B cell (primary cell): ENCODE results near the gene ERCC2. TPM values are rescaled to one million over a fixed set of nuclear protein-coding genes. Genes with fewer than 3 reads are reported as not detected.

Source experiments
- ATAC-seq: fragments of 200-7000 bp; cut with Tn5 transposase; one replicate; pipeline ENCODE4 v1.10.0; 2021; ENCODE audit warnings: low read depth, mild to moderate bottlenecking, moderate number of reproducible peaks, moderate library complexity
- CTCF ChIA-PET: fragments of 350-600 bp; sonication (Branson Sonifier 250); formaldehyde crosslinking; loops from one replicate; lab custom pipeline; 2021; ENCODE audit warnings: antibody characterized with exemption, inconsistent platforms; lab: Charles Lee
- POLR2A ChIA-PET: fragments of 350-600 bp; sonication (Branson Sonifier 250); formaldehyde crosslinking; loops from one replicate; lab custom pipeline; 2021; ENCODE audit warnings: antibody characterized with exemption; lab: Charles Lee
- DNase-seq: peaks from one replicate; pipeline ENCODE4 v3.0.0; 2013
- H2AFZ ChIP-seq: 2 replicates; pipeline ENCODE4 v1.6.1; 2012; ENCODE audit warnings: mild to moderate bottlenecking, low read depth, low read length; ENCODE audit not compliant: insufficient read depth, poor library complexity, severe bottlenecking
- H3K27ac ChIP-seq, 2 donors: 1 replicate in 1 of 2; 2 replicates in 1 of 2; pipeline ENCODE4 v1.5.1; 2012 to 2013; ENCODE audit warnings: low read length in 2 of 2, mild to moderate bottlenecking in 2 of 2, moderate library complexity in 1 of 2
- H3K27me3 ChIP-seq, 4 experiments: fragments of 200-600 bp in 1 of 4; sonication (generic) in 1 of 4; replicated peaks in 1 of 4; 1 replicate in 2 of 4; 2 replicates in 2 of 4; pipeline versions ENCODE4 v1.6.1 to v1.7.0; 2013 to 2016; ENCODE audit warnings: low read length in 3 of 4, mild to moderate bottlenecking in 2 of 4, mixed read lengths in 1 of 4, moderate library complexity in 1 of 4; ENCODE audit not compliant: insufficient read depth in 4 of 4, control insufficient read depth in 3 of 4; ENCODE audit errors: control extremely low read depth in 1 of 4
- H3K36me3 ChIP-seq, 2 experiments: replicated peaks in 1 of 2; 1 replicate in 1 of 2; 2 replicates in 1 of 2; pipeline versions ENCODE4 v1.6.1 to v1.7.1; 2013; ENCODE audit warnings: low read length in 1 of 2; ENCODE audit not compliant: insufficient read depth in 2 of 2, control insufficient read depth in 1 of 2; ENCODE audit errors: control extremely low read depth in 1 of 2, extremely low read depth in 1 of 2
- H3K4me1 ChIP-seq, 2 donors: fragments of 200-600 bp in 1 of 2; sonication (generic) in 1 of 2; 1 replicate in 1 of 2; 2 replicates in 1 of 2; pipeline versions ENCODE4 v1.5.1 to v1.6.1; 2013 to 2017; ENCODE audit warnings: low read length in 2 of 2; ENCODE audit not compliant: control insufficient read depth in 2 of 2, insufficient read depth in 2 of 2
- H3K4me2 ChIP-seq: replicated peaks from 2 replicates; pipeline ENCODE3; 2012; ENCODE audit warnings: mild to moderate bottlenecking, low read depth, low read length; ENCODE audit not compliant: poor library complexity, severe bottlenecking
- H3K4me3 ChIP-seq, 5 experiments: fragments of 200-600 bp in 1 of 5; sonication (generic) in 1 of 5; 1 replicate in 3 of 5; 2 replicates in 2 of 5; pipeline versions ENCODE4 v1.5.1 to v1.7.0; 2011 to 2016; ENCODE audit warnings: low read length in 4 of 5, mild to moderate bottlenecking in 4 of 5, low read depth in 2 of 5, control low read depth in 1 of 5, moderate library complexity in 1 of 5; ENCODE audit not compliant: insufficient read depth in 1 of 5; ENCODE audit errors: control extremely low read depth in 1 of 5, extremely low read depth in 1 of 5
- H3K79me2 ChIP-seq: fragments of 200-600 bp; sonication (generic); one replicate; pipeline ENCODE4 v1.6.0; 2016; ENCODE audit warnings: low read length; ENCODE audit not compliant: control insufficient read depth, insufficient read depth
- H3K9ac ChIP-seq: fragments of 200-600 bp; sonication (generic); 2 replicates; pipeline ENCODE4 v1.6.1; 2017; ENCODE audit warnings: mild to moderate bottlenecking, low read length, moderate library complexity
- H3K9me3 ChIP-seq, 3 donors: one replicate each; pipeline versions ENCODE4 v1.6.1 to v1.7.1; 2013; ENCODE audit warnings: low read length in 2 of 3; ENCODE audit not compliant: control insufficient read depth in 2 of 3, insufficient read depth in 1 of 3; ENCODE audit errors: control extremely low read depth in 1 of 3
- H4K20me1 ChIP-seq: 2 replicates; pipeline ENCODE4 v1.6.0; 2012; ENCODE audit warnings: mild to moderate bottlenecking, low read length; ENCODE audit not compliant: insufficient read depth, control insufficient read depth, poor library complexity, severe bottlenecking
- H3K27ac Mint-ChIP-seq: one replicate; pipeline ENCODE4 v1.8.0; 2021; ENCODE audit warnings: mixed read lengths
- H3K27me3 Mint-ChIP-seq: one replicate; pipeline ENCODE4 v1.8.0; 2021; ENCODE audit warnings: mixed read lengths
- H3K4me1 Mint-ChIP-seq: one replicate; pipeline ENCODE4 v1.8.0; 2021; ENCODE audit warnings: mixed read lengths
- H3K4me3 Mint-ChIP-seq: one replicate; pipeline ENCODE4 v1.8.0; 2021; ENCODE audit warnings: mixed read lengths
- H3K9me3 Mint-ChIP-seq: one replicate; pipeline ENCODE4 v1.8.0; 2022; ENCODE audit warnings: mixed read lengths; ENCODE audit not compliant: insufficient read depth
- EZH2 ChIP-seq: IDR thresholded peaks from 2 replicates; pipeline ENCODE4 v1.6.1; 2012; ENCODE audit warnings: borderline replicate concordance, low read depth, mild to moderate bottlenecking, moderate library complexity, low read length; ENCODE audit not compliant: insufficient read depth, poor library complexity, severe bottlenecking
- WGBS: methylation state at CpG from one replicate; pipeline ENCODE4 v1.1.5; 2013; ENCODE audit warnings: missing lambda C conversion rate; ENCODE audit not compliant: insufficient coverage; 5-methylcytosine and 5-hydroxymethylcytosine counted together
- intact Hi-C: fragments of 100-400 bp; cut with micrococcal nuclease; formaldehyde crosslinking; loops from one replicate; pipeline ENCODE4 v1.10.0; 2022
- polyA plus RNA-seq: library from polyadenylated mRNA; depleted of rRNA; stranded (reverse); fragments of >200 nt; gene quantifications from 2 replicates; pipeline ENCODE4 v1.2.3, GENCODE V29; 2012
- total RNA-seq, 2 donors: library from RNA; stranded (reverse); fragments of 120-200 nt in 1 of 2; gene quantifications; 1 replicate in 1 of 2; 2 replicates in 1 of 2; pipeline versions ENCODE4 v1.2.3 to v1.2.4, GENCODE V29; 2013 to 2022
- TF ChIP-seq, protein P1 (sequence below): fragments of 200-600 bp; IDR thresholded peaks from one replicate; pipeline ENCODE4 v1.8.0; 2022; ENCODE audit warnings: antibody characterized with exemption, mild to moderate bottlenecking

The ERCC2 gene
- total and polyA plus RNA-seq, 2 donors (not counting 1 experiment from before 2014, with no cell fraction given), result 20.8 to 26.5 TPM

DNA sequence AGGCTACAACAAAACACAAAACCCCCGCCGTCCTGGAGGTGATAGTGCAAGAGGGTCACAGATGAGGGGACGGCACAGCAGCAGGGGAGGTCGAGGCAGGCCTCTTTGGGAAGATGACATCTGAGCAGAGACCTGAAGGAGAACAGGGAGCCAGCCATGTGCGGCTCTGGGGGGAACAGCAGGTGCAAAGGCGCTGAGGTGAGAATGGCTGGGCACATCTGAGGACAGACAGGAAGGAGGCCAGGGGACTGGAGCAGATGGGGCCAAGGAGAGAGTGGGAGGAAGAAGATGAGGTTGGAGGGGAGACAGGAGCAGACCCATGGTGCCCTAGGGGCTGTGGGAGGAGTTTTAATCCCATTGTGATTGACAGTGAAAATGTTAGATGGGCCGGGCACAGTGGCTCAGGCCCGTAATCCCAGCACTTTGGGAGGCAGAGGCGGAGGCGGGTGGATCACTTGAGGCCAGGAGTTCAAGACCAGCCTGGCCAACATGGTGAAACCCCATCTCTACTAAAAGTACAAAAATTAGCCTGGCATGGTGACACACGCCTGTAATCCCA lies 45.9 kb downstream of the ERCC2 start:
- no peak overlapping the region for H3K4me3 Mint-ChIP-seq
- intact Hi-C loops, result no loop called here
- Histone ChIP-seq H3K4me3 (no peak overlapping the region), H3K36me3 (no peaks in the 10 kb centered on the region), H3K9me3 (peaks cover 0 to 5% (median 0%) of the 10 kb centered on the region in 3 donors), H3K79me2 (no peaks in the 10 kb centered on the region), H2AFZ (no peak overlapping the region), H3K27me3 (peaks cover 0 to 31% (median 10%) of the 10 kb centered on the region in 4 experiments), H4K20me1 (no peaks in the 10 kb centered on the region), H3K4me2 (no peak overlapping the region), H3K27ac (no peak overlapping the region), H3K9ac (no peak overlapping the region), H3K4me1 (peaks cover 0 to 4% of the 10 kb centered on the region in 2 donors)
- no peak overlapping the region for H3K27ac Mint-ChIP-seq
- H3K9me3 Mint-ChIP-seq, result no peaks in the 10 kb centered on the region
- POLR2A ChIA-PET, result no interaction called here
- TF ChIP-seq, protein P1, sequence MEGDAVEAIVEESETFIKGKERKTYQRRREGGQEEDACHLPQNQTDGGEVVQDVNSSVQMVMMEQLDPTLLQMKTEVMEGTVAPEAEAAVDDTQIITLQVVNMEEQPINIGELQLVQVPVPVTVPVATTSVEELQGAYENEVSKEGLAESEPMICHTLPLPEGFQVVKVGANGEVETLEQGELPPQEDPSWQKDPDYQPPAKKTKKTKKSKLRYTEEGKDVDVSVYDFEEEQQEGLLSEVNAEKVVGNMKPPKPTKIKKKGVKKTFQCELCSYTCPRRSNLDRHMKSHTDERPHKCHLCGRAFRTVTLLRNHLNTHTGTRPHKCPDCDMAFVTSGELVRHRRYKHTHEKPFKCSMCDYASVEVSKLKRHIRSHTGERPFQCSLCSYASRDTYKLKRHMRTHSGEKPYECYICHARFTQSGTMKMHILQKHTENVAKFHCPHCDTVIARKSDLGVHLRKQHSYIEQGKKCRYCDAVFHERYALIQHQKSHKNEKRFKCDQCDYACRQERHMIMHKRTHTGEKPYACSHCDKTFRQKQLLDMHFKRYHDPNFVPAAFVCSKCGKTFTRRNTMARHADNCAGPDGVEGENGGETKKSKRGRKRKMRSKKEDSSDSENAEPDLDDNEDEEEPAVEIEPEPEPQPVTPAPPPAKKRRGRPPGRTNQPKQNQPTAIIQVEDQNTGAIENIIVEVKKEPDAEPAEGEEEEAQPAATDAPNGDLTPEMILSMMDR, result no peak
- TF ChIP-seq EZH2, result no peak
- WGBS, result 73% methylated on average over 10 of the region's 11 CpGs
- H3K4me1 Mint-ChIP-seq, result peaks cover 2% of the 10 kb centered on the region
- ATAC-seq (no peak), DNase-seq (no peak)
- peaks cover 26% of the 10 kb centered on the region for H3K27me3 Mint-ChIP-seq
- CTCF ChIA-PET, result no interaction called here

DNA sequence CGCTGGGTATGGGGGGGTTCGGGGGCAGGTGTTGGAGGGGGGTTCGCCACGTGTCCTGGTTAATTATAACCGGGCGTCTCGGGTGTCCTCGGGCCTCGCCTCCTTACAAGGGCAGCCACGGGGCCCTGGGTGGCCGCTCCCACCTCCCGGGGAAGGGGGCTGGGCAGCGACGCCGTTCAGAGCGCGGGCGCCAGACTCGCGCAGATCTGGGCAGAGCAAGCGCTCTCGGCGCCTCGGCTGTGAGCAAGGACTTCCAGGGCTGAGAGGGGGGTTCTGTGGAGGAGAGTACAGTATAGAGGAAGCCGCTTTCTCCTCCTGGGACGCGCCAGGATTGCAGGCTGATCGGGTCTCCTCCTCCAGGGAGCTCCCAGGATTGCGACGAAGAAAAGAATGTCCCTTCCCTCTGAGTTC lies 46.7 kb downstream of the ERCC2 start:
- Histone ChIP-seq H3K36me3 (no peaks in the 10 kb centered on the region), H3K4me2 (no peak overlapping the region), H3K9ac (no peak overlapping the region), H3K27me3 (peaks cover 0 to 31% (median 10%) of the 10 kb centered on the region in 4 experiments), H3K4me3 (no peak overlapping the region), H2AFZ (peak overlapping the region; percentile 10), H3K79me2 (no peaks in the 10 kb centered on the region), H3K27ac (no peak overlapping the region), H3K9me3 (peaks cover 0 to 5% (median 0%) of the 10 kb centered on the region in 3 donors), H3K4me1 (peaks cover 0 to 4% of the 10 kb centered on the region in 2 donors), H4K20me1 (no peaks in the 10 kb centered on the region)
- intact Hi-C loops, result no loop called here
- ChIA-PET CTCF (no interaction called here), POLR2A (no interaction called here)
- Mint-ChIP-seq H3K9me3 (no peaks in the 10 kb centered on the region), H3K4me3 (no peak overlapping the region), H3K27ac (no peak overlapping the region), H3K27me3 (peaks cover 26% of the 10 kb centered on the region), H3K4me1 (peaks cover 2% of the 10 kb centered on the region)
- DNase-seq (no peak), ATAC-seq (no peak)
- no peak for TF ChIP-seq EZH2
- TF ChIP-seq, protein P1, result no peak
- 2% methylated on average over 24 of the region's 30 CpGs for WGBS
